K562 (cell line): ENCODE measurements around the gene VGLL4. TPM values are rescaled to one million over a fixed set of nuclear protein-coding genes. Genes with fewer than 3 reads are reported as not detected.

Experiments used
- ATAC-seq: fragments of 200-7000 bp; cut with Tn5 transposase; 3 replicates; pipeline ENCODE4 v1.9.1; 2020; ENCODE audit warnings: moderate library complexity
- Bru-seq: library from RNA; stranded (reverse); fragments of 400-500 nt; gene quantifications from one replicate; lab custom pipeline; 2021; lab: Mats Ljungman, UMichigan
- BruChase-seq, 2 experiments: library from RNA; stranded (reverse); fragments of 400-500 nt; gene quantifications; one replicate each; lab custom pipeline; 2021; lab: Mats Ljungman, UMichigan
- BruUV-seq: library from RNA; stranded (reverse); fragments of 400-500 nt; replicated peaks from 2 replicates; lab custom pipeline; 2021; lab: Mats Ljungman, UMichigan
- CTCF ChIA-PET: fragments of 300-600 bp; formaldehyde crosslinking; extraction: SDS; loops from one replicate; lab custom pipeline; 2021; ENCODE audit warnings: low intra/inter-chr PET ratio; lab: Yijun Ruan, JAX
- POLR2A ChIA-PET: fragments of 300-600, 350-650 bp; sonication (Branson Sonifier 250); formaldehyde crosslinking; extraction: SDS; loops from one replicate; lab custom pipeline; 2021; ENCODE audit warnings: antibody characterized with exemption, inconsistent platforms; lab: Yijun Ruan, JAX
- DNase-seq, 4 experiments: peaks; one replicate each; pipeline versions ENCODE4 v3.0.0 to v3.0.0-alpha.2; 2011 to 2018; ENCODE audit warnings: low spot score in 3 of 4, mixed read lengths in 3 of 4; ENCODE audit errors: extremely low read depth in 1 of 4
- FAIRE-seq: peaks from 2 replicates; lab custom pipeline; 2011; peaks lifted over from hg19 to GRCh38; lab: Jason Lieb, UNC
- H2AFZ ChIP-seq: 2 replicates; pipeline ENCODE4 v1.6.0; 2011; ENCODE audit warnings: low read depth, low read length, control low read depth, inconsistent platforms
- H3K27ac ChIP-seq: fragments of 200-600 bp; 3 replicates; pipeline ENCODE4 v1.8.0; 2011; ENCODE audit warnings: low read depth, mild to moderate bottlenecking, control low read depth, inconsistent platforms, low read length, moderate library complexity, mixed read lengths; ENCODE audit errors: extremely low read depth
- H3K27me3 ChIP-seq, 2 experiments: fragments of 300-600 bp in 1 of 2; 2 replicates in 1 of 2; 3 replicates in 1 of 2; pipeline versions ENCODE4 v1.6.0 to v1.8.0; 2011; ENCODE audit warnings: inconsistent platforms in 2 of 2, low read length in 2 of 2, mild to moderate bottlenecking in 1 of 2, mixed read lengths in 1 of 2, moderate library complexity in 1 of 2; ENCODE audit not compliant: control insufficient read depth in 2 of 2, insufficient read depth in 2 of 2
- H3K36me3 ChIP-seq: fragments of 300-600 bp; 3 replicates; pipeline ENCODE4 v1.8.0; 2011; ENCODE audit warnings: mild to moderate bottlenecking, low read length, inconsistent platforms; ENCODE audit not compliant: control insufficient read depth, insufficient read depth
- H3K4me1 ChIP-seq, 2 experiments: fragments of 200-600 bp in 1 of 2; replicated peaks in 1 of 2; 2 replicates in 1 of 2; 3 replicates in 1 of 2; pipeline versions ENCODE4 v1.5.1 to v1.8.0; 2011; ENCODE audit warnings: inconsistent platforms in 2 of 2, low read length in 2 of 2, mild to moderate bottlenecking in 1 of 2, mixed read lengths in 1 of 2, moderate library complexity in 1 of 2; ENCODE audit not compliant: control insufficient read depth in 2 of 2, insufficient read depth in 2 of 2
- H3K4me2 ChIP-seq: 2 replicates; pipeline ENCODE4 v1.6.1; 2011; ENCODE audit warnings: low read length, control low read depth, inconsistent platforms, mixed read lengths; ENCODE audit not compliant: insufficient read depth
- H3K4me3 ChIP-seq: fragments of 200-600 bp; sonication (generic), shearing (Covaris generic); 2 replicates; pipeline ENCODE4 v1.5.1; 2016; ENCODE audit warnings: control low read depth, inconsistent platforms
- H3K79me2 ChIP-seq: fragments of 200-600 bp; 3 replicates; pipeline ENCODE4 v1.8.0; 2011; ENCODE audit warnings: low read length, inconsistent platforms; ENCODE audit not compliant: control insufficient read depth, insufficient read depth
- H3K9ac ChIP-seq, 2 experiments: 2 replicates each; pipeline versions ENCODE4 v1.6.0 to v1.6.1; 2011; ENCODE audit warnings: low read depth in 2 of 2, low read length in 2 of 2, control low read depth in 1 of 2, inconsistent platforms in 1 of 2, mild to moderate bottlenecking in 1 of 2, mixed read lengths in 1 of 2; ENCODE audit not compliant: insufficient read depth in 1 of 2
- H3K9me1 ChIP-seq: one replicate; pipeline ENCODE4 v1.6.0; 2011; ENCODE audit warnings: inconsistent platforms, mild to moderate bottlenecking, low read length, moderate library complexity; ENCODE audit not compliant: control insufficient read depth, insufficient read depth
- H3K9me3 ChIP-seq: replicated peaks from 2 replicates; pipeline ENCODE4 v1.5.1; 2011; ENCODE audit warnings: low read depth, low read length, inconsistent platforms; ENCODE audit not compliant: control insufficient read depth, insufficient read depth
- H4K20me1 ChIP-seq: replicated peaks from 2 replicates; pipeline ENCODE4 v1.6.1; 2011; ENCODE audit warnings: low read length, inconsistent platforms, mixed read lengths; ENCODE audit not compliant: control insufficient read depth, insufficient read depth
- ARID4B ChIP-seq: sonication (generic); formaldehyde crosslinking; IDR thresholded peaks from 2 replicates; pipeline ENCODE4 v1.8.0; 2022; ENCODE audit warnings: mild to moderate bottlenecking, missing genetic modification reagents
- BACH1 ChIP-seq: fragments of 200-800 bp; sonication (Bioruptor generic); IDR thresholded peaks from 2 replicates; pipeline ENCODE4 v1.6.1; 2016; ENCODE audit warnings: missing genetic modification characterization, missing compliant biosample characterization
- DEAF1 ChIP-seq: fragments of 450-650 bp; formaldehyde crosslinking; IDR thresholded peaks from 2 replicates; pipeline ENCODE4 v1.4.0; 2020; ENCODE audit warnings: mild to moderate bottlenecking, moderate library complexity
- IRF2 ChIP-seq: sonication (generic); formaldehyde crosslinking; IDR thresholded peaks from 2 replicates; pipeline ENCODE4 v1.8.1; 2022; ENCODE audit warnings: mild to moderate bottlenecking, missing genetic modification reagents
- MIER1 ChIP-seq: fragments of 450-650 bp; IDR thresholded peaks from 2 replicates; pipeline ENCODE4 v1.6.1; 2016; ENCODE audit warnings: antibody characterized with exemption, mild to moderate bottlenecking, low read depth
- NR2C1 ChIP-seq, 2 experiments: fragments of 450-650 bp; IDR thresholded peaks; 2 replicates each; pipeline ENCODE4 v1.6.1; 2017; ENCODE audit warnings: mild to moderate bottlenecking in 2 of 2, antibody characterized with exemption in 1 of 2, inconsistent platforms in 1 of 2, missing compliant biosample characterization in 1 of 2, missing genetic modification characterization in 1 of 2
- NR4A1 ChIP-seq, 2 experiments: fragments of 250-450 bp in 1 of 2; fragments of 450-650 bp in 1 of 2; sonication (Bioruptor Pico) in 1 of 2; IDR thresholded peaks; 2 replicates each; pipeline versions ENCODE4 v1.4.0 to v1.6.1; 2016 to 2020; ENCODE audit warnings: mild to moderate bottlenecking in 2 of 2, missing compliant biosample characterization in 1 of 2, missing genetic modification characterization in 1 of 2, moderate library complexity in 1 of 2
- TRIM28 ChIP-seq: fragments of 450-650 bp; IDR thresholded peaks from 2 replicates; pipeline ENCODE4 v1.6.1; 2017
- ZNF282 ChIP-seq: sonication (generic); formaldehyde crosslinking; IDR thresholded peaks from 2 replicates; pipeline ENCODE4 v1.8.1; 2023; ENCODE audit warnings: missing genetic modification reagents
- WGBS: fragments of 100-300 bp; shearing (Covaris generic); methylation state at CpG from one replicate; pipeline ENCODE4 v1.1.6; 2016; ENCODE audit warnings: low coverage, mixed read lengths; ENCODE audit not compliant: insufficient coverage; ENCODE audit errors: missing lambda C conversion rate; 5-methylcytosine and 5-hydroxymethylcytosine counted together
- in situ Hi-C: fragments of 300-500 bp; cut with MboI; formaldehyde crosslinking; loops from 4 replicates; pipeline ENCODE4 v1.15.0; 2018; ENCODE audit warnings: inconsistent platforms, mixed read lengths
- intact Hi-C: fragments of 100-400 bp; cut with micrococcal nuclease; formaldehyde crosslinking; loops from 2 replicates; pipeline ENCODE4 v1.14.2; 2022
- long read RNA-seq, 3 experiments: library from polyadenylated mRNA in 2 of 3; library from RNA in 1 of 3; unstranded in 2 of 3; stranded (forward) in 1 of 3; transcript quantifications; one replicate each; pipeline ENCODE4 v2.0.0, GENCODE V29; 2019 to 2022
- polyA minus RNA-seq, 3 experiments: library from RNA; depleted of rRNA, polyadenylated mRNA; stranded (reverse); fragments of >200 nt; gene quantifications; 2 replicates each; pipeline ENCODE4 v1.2.3, GENCODE V29; 2011
- polyA plus RNA-seq, 8 experiments: library from polyadenylated mRNA; depleted of rRNA in 4 of 8; stranded (reverse) in 5 of 8; unstranded in 3 of 8; fragments of >200 nt; fragmentation: Nextera tagmentation in 2 of 8; fragmentation: Illumina TruSeq in 1 of 8; extraction: Ambion mirVana in 2 of 8; extraction: Trizol in 1 of 8; gene quantifications; 2 replicates each; pipeline versions ENCODE4 v1.2.1 to v1.2.3, GENCODE V29; 2011 to 2014; ENCODE audit warnings: inconsistent platforms in 1 of 8, missing spikeins in 1 of 8
- total RNA-seq, 7 experiments: library from RNA; depleted of rRNA in 6 of 7; stranded (reverse); fragments of >200 nt in 6 of 7; fragmentation: Illumina TruSeq in 2 of 7; extraction: Trizol in 2 of 7; gene quantifications; 2 replicates each; pipeline versions ENCODE4 v1.2.1 to v1.2.3, GENCODE V29; 2011 to 2021; ENCODE audit warnings: low replicate concordance in 1 of 7

Gene VGLL4
- 17.9 and 20.7 TPM in 2 replicates for total RNA-seq (2011; cell fraction: chromatin; rRNA removed; ENCODE audit: low replicate concordance)
- total RNA-seq (2011; cell fraction: nucleolus; rRNA removed) = 12.3 and 14.2 TPM in 2 replicates
- 15.4 and 21.1 TPM in 2 replicates for total RNA-seq (2011; cell fraction: nucleoplasm; rRNA removed)
- 5.6 and 7.8 TPM in 2 replicates for total RNA-seq (2014; rRNA removed)
- 6.2 and 6.5 TPM in 2 replicates for total RNA-seq (2014; rRNA removed; fragmentation: Illumina TruSeq; extraction: Trizol)
- 8.6 and 9.1 TPM in 2 replicates for total RNA-seq (2015; rRNA removed; fragmentation: Illumina TruSeq; extraction: Trizol)
- 10.9 and 11.5 TPM in 2 replicates for total RNA-seq (2021)
- 10.3 and 15.9 TPM in 2 replicates for polyA plus RNA-seq (2011; rRNA removed)
- 18.6 and 19.8 TPM in 2 replicates for polyA plus RNA-seq (2011; cell fraction: cytosol; rRNA removed)
- polyA plus RNA-seq (2011; cell fraction: nucleus; rRNA removed) = 20.0 and 20.9 TPM in 2 replicates
- 10.6 and 13.2 TPM in 2 replicates for polyA plus RNA-seq (2012)
- 7.8 and 9.5 TPM in 2 replicates for polyA plus RNA-seq (2014; fragmentation: Illumina TruSeq; extraction: Trizol)
- polyA plus RNA-seq (2014; fragmentation: Nextera tagmentation; extraction: Ambion mirVana) = 1 to 10 TPM in 1 of 2 experiments, under 1 TPM in 1; 0.27 to 1.0 TPM
- 10.2 and 13.3 TPM in 2 replicates for polyA plus RNA-seq (2014; rRNA removed)
- polyA minus RNA-seq (2011; rRNA and poly(A)+ RNA removed) = 9.5 and 10.5 TPM in 2 replicates
- 5.0 and 10.6 TPM in 2 replicates for polyA minus RNA-seq (2011; cell fraction: cytosol; rRNA and poly(A)+ RNA removed)
- polyA minus RNA-seq (2011; cell fraction: nucleus; rRNA and poly(A)+ RNA removed) = 10.1 and 16.2 TPM in 2 replicates
- percentile 58 among the genes with signal in this experiment for Bru-seq, nascent RNA
- BruChase-seq, experiment 1, labeled RNA remaining after a 2-hour chase = percentile 57 among the genes with signal in this experiment
- BruChase-seq, experiment 2, labeled RNA remaining after a 6-hour chase = percentile 57 among the genes with signal in this experiment
- long read RNA-seq, experiment 1, partial matches to known transcripts = 2 of 16 reads
- long read RNA-seq, experiment 1, other reads (novel, unspliced or antisense) = 11 of 16 reads
- long read RNA-seq, experiment 2, partial matches to known transcripts = 4 of 7 reads
- long read RNA-seq, experiment 2, other reads (novel, unspliced or antisense) = 2 of 7 reads
- long read RNA-seq, experiment 3, partial matches to known transcripts = 0 of 4 reads
- long read RNA-seq, experiment 3, other reads (novel, unspliced or antisense) = 0 of 4 reads

- DNase-seq = peak; percentile 59 to 88 (median 72)
- peak; percentile 79 for FAIRE-seq
- Histone ChIP-seq H3K4me1 (peaks cover 4 to 15% of the 10 kb centered on the region in 2 experiments; a peak in 2 of 5 replicates), H3K4me3 (peak within 1 kb of the TSS; percentile 59), H3K27me3 (peaks cover 5 to 6% of the 10 kb centered on the region in 2 experiments; a peak in 3 of 5 replicates), H3K9ac (peak within 1 kb of the TSS; percentile 79 to 97), H3K79me2 (peaks cover 39% of the 10 kb centered on the region), H3K27ac (peak within 1 kb of the TSS; percentile 77), H3K36me3 (no peaks in the 10 kb centered on the region), H4K20me1 (no peaks in the 10 kb centered on the region), H3K9me3 (no peaks in the 10 kb centered on the region), H2AFZ (peak within 1 kb of the TSS; percentile 89), H3K9me1 (no peaks in the 10 kb centered on the region), H3K4me2 (peak within 1 kb of the TSS; percentile 85)
- ATAC-seq = peak; percentile 90
- CTCF ChIA-PET = interaction anchor here (0.6 kb wide), 1 partner anchor 302 kb away, joined by 4 read pairs; no protein-coding TSS in a partner anchor
- intact Hi-C loops = loop anchor here (2.0 to 5.0 kb wide), 3 partner anchors 36 to 265 kb away; no protein-coding TSS in a partner anchor
- in situ Hi-C loops = no loop called here
- WGBS = 1% methylated on average over 22 of the region's 24 CpGs
- POLR2A ChIA-PET = interaction anchor here (0.6 to 1.5 kb wide), 7 partner anchors 10 to 179 kb away, joined by 3 to 4 read pairs (median 3); no protein-coding TSS in a partner anchor
- BruUV-seq = no TSS peak
- TF ChIP-seq MIER1 (no peak), ZNF282 (CRISPR knock-in tag) (no peak), DEAF1 (CRISPR knock-in tag) (no peak), NR2C1 (IDR thresholded peaks at IDR 0.05) (no peak), NR2C1 (tag; IDR thresholded peaks at IDR 0.05) (no peak), TRIM28 (0 out of 2 replicates have a peak, but pooled peaks have one; percentile 47), BACH1 (no peak), ARID4B (CRISPR knock-in tag) (no peak), NR4A1 (CRISPR knock-in tag; IDR thresholded peaks at IDR 0.05) (no peak), NR4A1 (tag; IDR thresholded peaks at IDR 0.05) (peak; percentile 87; the same call in 1 of the 2 replicates), IRF2 (CRISPR knock-in tag) (no peak)
These were observed at the start of gene VGLL4 for GRCh38 chr3:11643605-11644087. Gene VGLL4, minus strand, starts transcription at chr3:11643915. Its CDS starts 397 bp downstream, at chr3:11643518.
